Parietal lobe (tissue), 1 donor: ENCODE measurements around the gene QDPR. TPM values are rescaled to one million over a fixed set of nuclear protein-coding genes. Genes with fewer than 3 reads are reported as not detected.

Experiments used
- total RNA-seq: library from RNA; depleted of rRNA; stranded (reverse); fragments of >200 nt; gene quantifications from one replicate; pipeline ENCODE4 v1.2.3, GENCODE V29; 2014

The QDPR gene
- total RNA-seq: 28.2 TPM

DNA sequence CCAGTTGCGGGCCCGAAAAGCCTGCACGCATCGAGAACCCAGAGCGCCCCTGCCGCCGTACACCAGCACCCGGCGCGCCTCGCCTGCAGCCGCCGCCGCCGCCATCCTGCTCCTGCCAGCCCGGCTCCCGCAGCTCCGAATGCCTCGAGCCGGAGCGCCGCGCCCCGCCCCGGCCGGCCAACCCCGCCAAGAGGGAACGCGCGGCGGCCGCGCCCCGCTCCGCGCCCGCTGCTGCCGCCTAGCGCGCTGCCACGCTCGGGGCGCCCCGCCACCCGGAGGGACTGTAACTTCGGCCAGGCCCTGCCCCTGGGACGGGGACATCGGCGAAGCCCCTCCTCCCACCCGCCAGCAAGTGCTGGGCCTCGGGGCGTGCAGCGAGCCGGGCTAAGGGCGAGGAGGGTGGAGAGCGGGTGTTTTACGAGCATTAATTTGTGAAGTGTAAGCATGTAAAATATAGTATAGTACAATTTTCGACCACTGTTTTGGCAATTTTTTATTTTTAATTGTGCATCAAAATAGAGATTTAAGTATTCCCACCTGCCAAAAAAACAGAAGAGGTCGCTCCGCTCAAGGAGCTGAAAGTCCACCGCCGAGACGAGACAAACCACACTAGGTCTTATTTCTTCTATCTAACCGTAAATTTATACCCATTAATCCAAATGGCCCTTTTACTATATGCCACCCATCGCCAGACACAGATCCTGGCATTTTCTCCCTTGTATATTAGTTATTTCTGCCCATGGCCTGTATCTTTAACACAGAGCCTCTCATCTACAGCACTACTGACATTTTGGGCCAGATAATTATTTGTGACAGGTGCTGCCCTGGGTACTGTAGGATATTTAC is at the start of gene QDPR:
Gene QDPR, minus strand, starts transcription at position 141 of the 846 bp plus-strand sequence. Its CDS starts 36 bp downstream, at position 105.

DNA sequence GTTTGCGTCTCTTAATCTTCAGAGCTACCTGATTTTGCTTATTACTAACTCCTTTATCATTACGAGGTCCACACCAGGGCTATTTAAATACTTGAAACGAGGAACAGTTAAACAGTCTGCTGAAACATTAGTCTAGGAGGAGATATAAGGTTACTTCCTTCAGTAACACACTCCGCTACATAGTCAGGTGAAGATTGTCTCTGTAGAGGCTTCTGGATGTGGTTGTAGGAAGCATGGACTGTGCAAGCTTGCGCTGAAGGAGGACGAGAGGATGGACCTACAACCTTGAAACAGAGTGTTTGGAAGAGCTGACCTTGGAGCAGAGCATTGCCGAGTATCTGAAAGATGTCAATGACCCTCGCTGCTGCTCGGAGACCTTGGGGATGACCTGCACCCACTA is 3.0 kb upstream of the QDPR start, which contains the start of gene CLRN2:
Gene CLRN2, plus strand, starts transcription at position 301 of the 400 bp plus-strand sequence. CDS start 102 bp downstream, outside the sequence.

Other genes starting within 250 kb of the QDPR start
- gene CLRN2, start 3.1 kb upstream of the QDPR start, total RNA-seq: not detected
- gene LAP3, start 65.1 kb upstream of the QDPR start, total RNA-seq: 44.8 TPM
- 43.5 TPM for gene MED28, start 102.6 kb upstream of the QDPR start, total RNA-seq